PC-9 (cell line): Measurements from ENCODE around the gene TRPV2. TPM values are rescaled to one million over a fixed set of nuclear protein-coding genes. Genes with fewer than 3 reads are reported as not detected.

ENCODE experiments used
- BruUV-seq: library from RNA; stranded (reverse); fragments of 400-500 nt; replicated peaks from 2 replicates; lab custom pipeline; 2021; lab: Mats Ljungman, UMichigan
- CTCF ChIA-PET: fragments of 300-600 bp; sonication (Branson Sonifier 250); formaldehyde crosslinking; loops from one replicate; lab custom pipeline; 2022; ENCODE audit warnings: antibody characterized with exemption; lab: Charles Lee
- POLR2A ChIA-PET: fragments of 300-600 bp; sonication (Branson Sonifier 250); formaldehyde crosslinking; loops from one replicate; lab custom pipeline; 2022; ENCODE audit warnings: antibody characterized with exemption; ENCODE audit not compliant: unreplicated experiment; lab: Charles Lee
- DNase-seq, 2 experiments: peaks; one replicate each; pipeline versions ENCODE4 v3.0.0 to v3.0.0-alpha.2; 2015 to 2022; ENCODE audit warnings: mixed read lengths in 1 of 2
- H2AFZ ChIP-seq: fragments of 200-600 bp; sonication (generic); 2 replicates; pipeline ENCODE4 v1.8.1; 2017; ENCODE audit warnings: antibody characterized with exemption
- H3F3A ChIP-seq: fragments of 200-600 bp; sonication (generic); 2 replicates; pipeline ENCODE4 v1.8.1; 2017; ENCODE audit warnings: antibody characterized with exemption, mild to moderate bottlenecking, low read depth; ENCODE audit not compliant: insufficient read depth
- H3K27ac ChIP-seq: fragments of 200-600 bp; sonication (generic); 2 replicates; pipeline ENCODE4 v1.6.1; 2016; ENCODE audit warnings: mixed run types
- H3K27me3 ChIP-seq: fragments of 200-600 bp; sonication (generic); 2 replicates; pipeline ENCODE4 v1.6.1; 2016; ENCODE audit warnings: low read depth, mixed run types; ENCODE audit not compliant: insufficient read depth
- H3K36me3 ChIP-seq: fragments of 200-600 bp; sonication (generic); 2 replicates; pipeline ENCODE4 v1.6.1; 2016; ENCODE audit warnings: low read depth, mixed run types
- H3K4me1 ChIP-seq: fragments of 200-600 bp; sonication (generic); replicated peaks from 2 replicates; pipeline ENCODE4 v1.6.1; 2016; ENCODE audit warnings: mixed run types; ENCODE audit not compliant: insufficient read depth
- H3K4me2 ChIP-seq: fragments of 200-600 bp; sonication (generic); 2 replicates; pipeline ENCODE4 v1.6.1; 2017; ENCODE audit warnings: mixed run types
- H3K4me3 ChIP-seq: fragments of 200-600 bp; sonication (generic); 2 replicates; pipeline ENCODE4 v1.6.1; 2016; ENCODE audit warnings: mixed run types
- H3K79me2 ChIP-seq: fragments of 200-600 bp; sonication (generic); 2 replicates; pipeline ENCODE4 v1.6.1; 2017; ENCODE audit warnings: low read depth, mixed run types
- H3K9me2 ChIP-seq: fragments of 200-600 bp; sonication (generic); 2 replicates; pipeline ENCODE4 v1.8.1; 2017; ENCODE audit warnings: mild to moderate bottlenecking; ENCODE audit not compliant: insufficient read depth
- H3K9me3 ChIP-seq: fragments of 200-600 bp; sonication (generic); 2 replicates; pipeline ENCODE4 v1.8.1; 2016; ENCODE audit warnings: low read depth; ENCODE audit not compliant: insufficient read depth
- H4K20me1 ChIP-seq: fragments of 200-600 bp; sonication (generic); 2 replicates; pipeline ENCODE4 v1.8.1; 2017; ENCODE audit not compliant: insufficient read depth
- CTCF ChIP-seq: fragments of 200-600 bp; sonication (generic); conservative IDR thresholded peaks from 2 replicates; pipeline ENCODE4 v1.6.1; 2017; ENCODE audit warnings: mixed run types, antibody characterized with exemption, mild to moderate bottlenecking, moderate library complexity
- EZH2 ChIP-seq: fragments of 200-600 bp; sonication (generic); IDR thresholded peaks from 2 replicates; pipeline ENCODE4 v1.8.0; 2017; ENCODE audit warnings: antibody characterized with exemption, low read depth
- intact Hi-C: fragments of 100-400 bp; cut with micrococcal nuclease; formaldehyde crosslinking; loops from one replicate; pipeline ENCODE4 v1.10.0; 2022; ENCODE audit not compliant: unreplicated experiment
- total RNA-seq: library from RNA; stranded (reverse); gene quantifications from 2 replicates; pipeline ENCODE4 v1.2.3, GENCODE V29; 2021

TRPV2 gene
- total RNA-seq, 1 experiment from 2014 or later = 5.3 TPM

GRCh38 chr17:16440901-16441629 lies 25.7 kb downstream of the TRPV2 start:
- Histone ChIP-seq H3K9me2 (no peaks in the 10 kb centered on the region), H3K9me3 (no peaks in the 10 kb centered on the region), H3K27me3 (no peaks in the 10 kb centered on the region), H3F3A (peaks cover 65% of the 10 kb centered on the region), H3K4me2 (peak overlapping the region; percentile 87), H3K79me2 (peaks cover 43% of the 10 kb centered on the region), H2AFZ (no peak overlapping the region), H3K27ac (peak overlapping the region; percentile 88), H4K20me1 (peaks cover 42% of the 10 kb centered on the region), H3K36me3 (peaks cover 41% of the 10 kb centered on the region), H3K4me1 (peaks cover 20% of the 10 kb centered on the region), H3K4me3 (peak overlapping the region; percentile 98)
- DNase-seq = no peak
- POLR2A ChIA-PET = interaction anchor here (0.5 to 0.7 kb wide), 5 partner anchors 51 to 214 kb away, joined by 3 to 5 read pairs (median 4); no protein-coding TSS in a partner anchor
- no TSS peak for BruUV-seq
- CTCF ChIA-PET = interaction anchor here (0.7 to 0.8 kb wide), 5 partner anchors 10 to 158 kb away, joined by 4 to 7 read pairs (median 4); no protein-coding TSS in a partner anchor
- TF ChIP-seq CTCF (no peak), EZH2 (no peak)
- intact Hi-C loops = no loop called here

GRCh38 chr17:16442141-16442540 lies 26.8 kb downstream of the TRPV2 start:
- DNase-seq = no peak
- no TSS peak for BruUV-seq
- no peak overlapping the region for H2AFZ ChIP-seq
- H3F3A ChIP-seq = peaks cover 70% of the 10 kb centered on the region
- CTCF ChIA-PET = interaction anchor here (0.8 kb wide), 1 partner anchor 78 kb away, joined by 4 read pairs; no protein-coding TSS in a partner anchor
- peak overlapping the region; percentile 98; the same call in 1 of the 2 replicates for H3K4me3 ChIP-seq
- no peaks in the 10 kb centered on the region for H3K27me3 ChIP-seq
- TF ChIP-seq CTCF = no peak
- TF ChIP-seq EZH2 = no peak
- intact Hi-C loops = no loop called here
- peak overlapping the region; percentile 87 for H3K4me2 ChIP-seq
- peaks cover 20% of the 10 kb centered on the region for H3K4me1 ChIP-seq
- peaks cover 41% of the 10 kb centered on the region for H3K36me3 ChIP-seq
- peaks cover 43% of the 10 kb centered on the region for H3K79me2 ChIP-seq
- POLR2A ChIA-PET = interaction anchor here (0.6 kb wide), 3 partner anchors 34 to 1906 kb away, joined by 4 read pairs; no protein-coding TSS in a partner anchor
- H4K20me1 ChIP-seq = peaks cover 45% of the 10 kb centered on the region
- no peaks in the 10 kb centered on the region for H3K9me2 ChIP-seq
- peak overlapping the region; percentile 88 for H3K27ac ChIP-seq
- no peaks in the 10 kb centered on the region for H3K9me3 ChIP-seq

GRCh38 chr17:16442594-16443510 lies 27.5 kb downstream of the TRPV2 start:
- Histone ChIP-seq H3K27ac (peak overlapping the region; percentile 88), H3K4me3 (peak overlapping the region; percentile 98; the same call in 1 of the 2 replicates), H3K27me3 (no peaks in the 10 kb centered on the region), H3K79me2 (peaks cover 43% of the 10 kb centered on the region), H3K4me1 (peaks cover 20% of the 10 kb centered on the region), H3K36me3 (peaks cover 41% of the 10 kb centered on the region), H2AFZ (no peak overlapping the region), H3K9me3 (no peaks in the 10 kb centered on the region), H3K9me2 (no peaks in the 10 kb centered on the region), H3F3A (peaks cover 70% of the 10 kb centered on the region), H3K4me2 (peak overlapping the region; percentile 87; the same call in 1 of the 2 replicates), H4K20me1 (peaks cover 45% of the 10 kb centered on the region)
- CTCF ChIA-PET = interaction anchor here (0.6 kb wide), 1 partner anchor 9 kb away, joined by 19 read pairs; no protein-coding TSS in a partner anchor
- BruUV-seq = no TSS peak
- DNase-seq = no peak
- no peak for TF ChIP-seq CTCF
- TF ChIP-seq EZH2 = no peak
- intact Hi-C loops = no loop called here
- POLR2A ChIA-PET = interaction anchor here (0.6 to 0.7 kb wide), 3 partner anchors 35 to 1905 kb away, joined by 4 read pairs; no protein-coding TSS in a partner anchor
